ENCODE measurements around the gene LIX1. TPM values are rescaled to one million over a fixed set of nuclear protein-coding genes. Genes with fewer than 3 reads are reported as not detected.

Gene LIX1
- total and polyA plus RNA-seq, 4 donors, result not detected

DNA sequence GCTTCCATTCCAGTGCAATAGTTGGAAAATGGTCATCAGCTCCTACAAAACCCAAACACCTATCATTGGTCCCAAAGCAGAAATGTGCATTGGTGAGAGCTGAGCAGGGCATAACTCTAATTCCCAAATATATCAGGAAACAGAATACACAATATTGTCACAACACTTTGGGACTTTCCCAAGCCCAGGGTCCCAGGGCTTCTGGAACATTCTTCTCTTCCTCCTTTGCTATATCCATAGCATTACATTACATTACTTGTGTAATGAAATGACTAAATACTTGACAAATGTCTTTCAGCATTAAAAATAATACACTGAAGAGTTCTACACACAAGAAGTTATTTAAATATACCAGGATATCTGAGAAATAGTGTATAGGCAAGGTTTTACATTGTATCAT, 45.6 kb downstream of the LIX1 start:
- Histone ChIP-seq H3K27me3 (ENCODE audit: control insufficient read depth in 4 of 4, insufficient read depth in 4 of 4, low read length in 3 of 4) (no peaks in the 10 kb centered on the region), H3K9ac (ENCODE audit: low read depth in 1 of 2, low read length in 2 of 2) (no peak overlapping the region), H3K9me3 (ENCODE audit: control insufficient read depth in 4 of 4, low read length in 3 of 4) (no peaks in the 10 kb centered on the region), H3K27ac (ENCODE audit: low read depth in 1 of 2, low read length in 2 of 2) (no peak overlapping the region), H3K4me1 (ENCODE audit: control insufficient read depth in 4 of 4, insufficient read depth in 4 of 4, low read length in 3 of 4) (no peaks in the 10 kb centered on the region), H3K36me3 (ENCODE audit: control insufficient read depth in 4 of 4, insufficient read depth in 3 of 4, low read depth in 1 of 4, low read length in 3 of 4) (no peaks in the 10 kb centered on the region), H3K4me3 (ENCODE audit: low read depth in 1 of 3, low read length in 3 of 3) (no peak overlapping the region)
- DNase-seq (ENCODE audit: low spot score), result no peak
- TF ChIP-seq NR2F2 (IDR thresholded peaks at IDR 0.05) (no peak), FOXA1 (IDR thresholded peaks at IDR 0.05) (no peak), RXRA (IDR thresholded peaks at IDR 0.05) (no peak), HNF4A (conservative IDR thresholded peaks at IDR 0.05) (no peak), RAD21 (IDR thresholded peaks at IDR 0.05) (no peak), FOXA2 (IDR thresholded peaks at IDR 0.05) (no peak), JUND (IDR thresholded peaks at IDR 0.05) (no peak), TAF1 (conservative IDR thresholded peaks at IDR 0.05) (no peak), YY1 (IDR thresholded peaks at IDR 0.05) (no peak), EGR1 (IDR thresholded peaks at IDR 0.05; ENCODE audit: low read depth in 2 of 2) (no peak), HNF4G (IDR thresholded peaks at IDR 0.05) (no peak), GABPA (IDR thresholded peaks at IDR 0.05 in 1 of 2, conservative IDR thresholded peaks at IDR 0.05 in 1 of 2) (no peak), SP1 (IDR thresholded peaks at IDR 0.05) (no peak)
- TF ChIP-seq, protein P1, sequence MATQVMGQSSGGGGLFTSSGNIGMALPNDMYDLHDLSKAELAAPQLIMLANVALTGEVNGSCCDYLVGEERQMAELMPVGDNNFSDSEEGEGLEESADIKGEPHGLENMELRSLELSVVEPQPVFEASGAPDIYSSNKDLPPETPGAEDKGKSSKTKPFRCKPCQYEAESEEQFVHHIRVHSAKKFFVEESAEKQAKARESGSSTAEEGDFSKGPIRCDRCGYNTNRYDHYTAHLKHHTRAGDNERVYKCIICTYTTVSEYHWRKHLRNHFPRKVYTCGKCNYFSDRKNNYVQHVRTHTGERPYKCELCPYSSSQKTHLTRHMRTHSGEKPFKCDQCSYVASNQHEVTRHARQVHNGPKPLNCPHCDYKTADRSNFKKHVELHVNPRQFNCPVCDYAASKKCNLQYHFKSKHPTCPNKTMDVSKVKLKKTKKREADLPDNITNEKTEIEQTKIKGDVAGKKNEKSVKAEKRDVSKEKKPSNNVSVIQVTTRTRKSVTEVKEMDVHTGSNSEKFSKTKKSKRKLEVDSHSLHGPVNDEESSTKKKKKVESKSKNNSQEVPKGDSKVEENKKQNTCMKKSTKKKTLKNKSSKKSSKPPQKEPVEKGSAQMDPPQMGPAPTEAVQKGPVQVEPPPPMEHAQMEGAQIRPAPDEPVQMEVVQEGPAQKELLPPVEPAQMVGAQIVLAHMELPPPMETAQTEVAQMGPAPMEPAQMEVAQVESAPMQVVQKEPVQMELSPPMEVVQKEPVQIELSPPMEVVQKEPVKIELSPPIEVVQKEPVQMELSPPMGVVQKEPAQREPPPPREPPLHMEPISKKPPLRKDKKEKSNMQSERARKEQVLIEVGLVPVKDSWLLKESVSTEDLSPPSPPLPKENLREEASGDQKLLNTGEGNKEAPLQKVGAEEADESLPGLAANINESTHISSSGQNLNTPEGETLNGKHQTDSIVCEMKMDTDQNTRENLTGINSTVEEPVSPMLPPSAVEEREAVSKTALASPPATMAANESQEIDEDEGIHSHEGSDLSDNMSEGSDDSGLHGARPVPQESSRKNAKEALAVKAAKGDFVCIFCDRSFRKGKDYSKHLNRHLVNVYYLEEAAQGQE (IDR thresholded peaks at IDR 0.05), result no peak
- TF ChIP-seq, protein P2, sequence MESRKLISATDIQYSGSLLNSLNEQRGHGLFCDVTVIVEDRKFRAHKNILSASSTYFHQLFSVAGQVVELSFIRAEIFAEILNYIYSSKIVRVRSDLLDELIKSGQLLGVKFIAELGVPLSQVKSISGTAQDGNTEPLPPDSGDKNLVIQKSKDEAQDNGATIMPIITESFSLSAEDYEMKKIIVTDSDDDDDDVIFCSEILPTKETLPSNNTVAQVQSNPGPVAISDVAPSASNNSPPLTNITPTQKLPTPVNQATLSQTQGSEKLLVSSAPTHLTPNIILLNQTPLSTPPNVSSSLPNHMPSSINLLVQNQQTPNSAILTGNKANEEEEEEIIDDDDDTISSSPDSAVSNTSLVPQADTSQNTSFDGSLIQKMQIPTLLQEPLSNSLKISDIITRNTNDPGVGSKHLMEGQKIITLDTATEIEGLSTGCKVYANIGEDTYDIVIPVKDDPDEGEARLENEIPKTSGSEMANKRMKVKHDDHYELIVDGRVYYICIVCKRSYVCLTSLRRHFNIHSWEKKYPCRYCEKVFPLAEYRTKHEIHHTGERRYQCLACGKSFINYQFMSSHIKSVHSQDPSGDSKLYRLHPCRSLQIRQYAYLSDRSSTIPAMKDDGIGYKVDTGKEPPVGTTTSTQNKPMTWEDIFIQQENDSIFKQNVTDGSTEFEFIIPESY (IDR thresholded peaks at IDR 0.05), result no peak
- TF ChIP-seq, protein P3, sequence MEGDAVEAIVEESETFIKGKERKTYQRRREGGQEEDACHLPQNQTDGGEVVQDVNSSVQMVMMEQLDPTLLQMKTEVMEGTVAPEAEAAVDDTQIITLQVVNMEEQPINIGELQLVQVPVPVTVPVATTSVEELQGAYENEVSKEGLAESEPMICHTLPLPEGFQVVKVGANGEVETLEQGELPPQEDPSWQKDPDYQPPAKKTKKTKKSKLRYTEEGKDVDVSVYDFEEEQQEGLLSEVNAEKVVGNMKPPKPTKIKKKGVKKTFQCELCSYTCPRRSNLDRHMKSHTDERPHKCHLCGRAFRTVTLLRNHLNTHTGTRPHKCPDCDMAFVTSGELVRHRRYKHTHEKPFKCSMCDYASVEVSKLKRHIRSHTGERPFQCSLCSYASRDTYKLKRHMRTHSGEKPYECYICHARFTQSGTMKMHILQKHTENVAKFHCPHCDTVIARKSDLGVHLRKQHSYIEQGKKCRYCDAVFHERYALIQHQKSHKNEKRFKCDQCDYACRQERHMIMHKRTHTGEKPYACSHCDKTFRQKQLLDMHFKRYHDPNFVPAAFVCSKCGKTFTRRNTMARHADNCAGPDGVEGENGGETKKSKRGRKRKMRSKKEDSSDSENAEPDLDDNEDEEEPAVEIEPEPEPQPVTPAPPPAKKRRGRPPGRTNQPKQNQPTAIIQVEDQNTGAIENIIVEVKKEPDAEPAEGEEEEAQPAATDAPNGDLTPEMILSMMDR (IDR thresholded peaks at IDR 0.05; ENCODE audit: low read depth, low read length, missing input control), result no peak
- TF ChIP-seq, protein P4, sequence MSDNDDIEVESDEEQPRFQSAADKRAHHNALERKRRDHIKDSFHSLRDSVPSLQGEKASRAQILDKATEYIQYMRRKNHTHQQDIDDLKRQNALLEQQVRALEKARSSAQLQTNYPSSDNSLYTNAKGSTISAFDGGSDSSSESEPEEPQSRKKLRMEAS (IDR thresholded peaks at IDR 0.05), result no peak
- TF ChIP-seq, protein P5, sequence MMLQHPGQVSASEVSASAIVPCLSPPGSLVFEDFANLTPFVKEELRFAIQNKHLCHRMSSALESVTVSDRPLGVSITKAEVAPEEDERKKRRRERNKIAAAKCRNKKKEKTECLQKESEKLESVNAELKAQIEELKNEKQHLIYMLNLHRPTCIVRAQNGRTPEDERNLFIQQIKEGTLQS (IDR thresholded peaks at IDR 0.05), result no peak
